ENCODE data around the gene ZNF90. TPM values are rescaled to one million over a fixed set of nuclear protein-coding genes. Genes with fewer than 3 reads are reported as not detected.
"Not testable (repeated sequence)": the region's sequence is repeated elsewhere in the genome, so short reads cannot be mapped to it uniquely, and the experiment has no call there.

The ZNF90 gene
- total and polyA plus RNA-seq, 2 of the 4 experiments (the other 2 are of a cell fraction): 0.36 to 0.38 TPM

GRCh38 chr19:20082232-20082833 is 4.5 kb downstream of the ZNF90 start:
- H3K23ac ChIP-seq (ENCODE audit: low read depth, low read length); H2AK5ac ChIP-seq (ENCODE audit: low read depth, low read length); H3K36me3 ChIP-seq (ENCODE audit: control insufficient read depth, insufficient read depth, low read length); H2BK15ac ChIP-seq (ENCODE audit: low read depth, low read length); H3K4me2 ChIP-seq (ENCODE audit: low read depth, low read length); H3K9me3 ChIP-seq (ENCODE audit: control insufficient read depth, insufficient read depth, low read length); H3K79me1 ChIP-seq (ENCODE audit: low read depth in 1 of 2, low read length in 2 of 2); ATAC-seq (ENCODE audit: low read depth); H3K18ac ChIP-seq (ENCODE audit: low read depth, low read length); POLR2A ChIA-PET (ENCODE audit: unreplicated experiment); H3K27ac ChIP-seq (ENCODE audit: insufficient read depth, low read length); BruUV-seq (replicated peaks); H3K4ac ChIP-seq (ENCODE audit: low read depth, low read length); intact Hi-C loops (cut with micrococcal nuclease); dilution Hi-C loops (cut with HindIII; ENCODE audit: low sequenced_read_pairs, unreplicated experiment); H2BK5ac ChIP-seq (ENCODE audit: low read depth, low read length, poor library complexity, severe bottlenecking); H3K56ac ChIP-seq (ENCODE audit: extremely low read depth, insufficient read depth, low read length); H3K4me3 ChIP-seq (ENCODE audit: insufficient read depth, low read depth, low read length); H2AFZ ChIP-seq (replicated peaks; ENCODE audit: low read length, poor library complexity); H3K9me1 ChIP-seq (ENCODE audit: insufficient read depth, low read length); H2BK120ac ChIP-seq (ENCODE audit: low read depth, low read length); H4K91ac ChIP-seq (ENCODE audit: insufficient read depth, low read depth, low read length); CTCF ChIA-PET; H3K4me1 ChIP-seq (ENCODE audit: control insufficient read depth, insufficient read depth, low read length); H2BK20ac ChIP-seq (ENCODE audit: low read depth, low read length); H3K14ac ChIP-seq (replicated peaks; ENCODE audit: low read depth, low read length); H3K9ac ChIP-seq (ENCODE audit: low read depth, low read length); H3K27me3 ChIP-seq (ENCODE audit: control insufficient read depth, insufficient read depth, low read length); H2AK9ac ChIP-seq (replicated peaks; ENCODE audit: low read depth, low read length, poor library complexity); in situ Hi-C loops (cut with MboI; ENCODE audit: low sequenced_read_pairs); H4K8ac ChIP-seq (ENCODE audit: low read depth in 2 of 2, low read length in 2 of 2); H4K20me1 ChIP-seq (ENCODE audit: insufficient read depth, low read length); H4K5ac ChIP-seq (ENCODE audit: low read depth, low read length); DNase-seq: not testable (repeated sequence)
- WGBS, 2 experiments (ENCODE audit: extremely low coverage in 2 of 2, insufficient read length in 1 of 2): no CpG with 5 or more reads among the region's 3 CpGs

GRCh38 chr19:20082876-20083275 is 5.1 kb downstream of the ZNF90 start:
- WGBS, 2 experiments (ENCODE audit: extremely low coverage in 2 of 2, insufficient read length in 1 of 2): no CpG with 5 or more reads among the region's 7 CpGs
- H3K9ac ChIP-seq (ENCODE audit: low read depth, low read length); H3K56ac ChIP-seq (ENCODE audit: extremely low read depth, insufficient read depth, low read length); H2AFZ ChIP-seq (replicated peaks; ENCODE audit: low read length, poor library complexity); H3K14ac ChIP-seq (replicated peaks; ENCODE audit: low read depth, low read length); H3K4me2 ChIP-seq (ENCODE audit: low read depth, low read length); H3K27ac ChIP-seq (ENCODE audit: insufficient read depth, low read length); H3K79me1 ChIP-seq (ENCODE audit: low read depth in 1 of 2, low read length in 2 of 2); ATAC-seq (ENCODE audit: low read depth); DNase-seq; CTCF ChIA-PET; H3K23ac ChIP-seq (ENCODE audit: low read depth, low read length); H4K8ac ChIP-seq (ENCODE audit: low read depth in 2 of 2, low read length in 2 of 2); intact Hi-C loops (cut with micrococcal nuclease); H3K4me3 ChIP-seq (ENCODE audit: insufficient read depth, low read depth, low read length); H3K4me1 ChIP-seq (ENCODE audit: control insufficient read depth, insufficient read depth, low read length); in situ Hi-C loops (cut with MboI; ENCODE audit: low sequenced_read_pairs); H3K18ac ChIP-seq (ENCODE audit: low read depth, low read length); H2BK5ac ChIP-seq (ENCODE audit: low read depth, low read length, poor library complexity, severe bottlenecking); H3K4ac ChIP-seq (ENCODE audit: low read depth, low read length); H2BK20ac ChIP-seq (ENCODE audit: low read depth, low read length); H2BK15ac ChIP-seq (ENCODE audit: low read depth, low read length); POLR2A ChIA-PET (ENCODE audit: unreplicated experiment); BruUV-seq (replicated peaks); H4K20me1 ChIP-seq (ENCODE audit: insufficient read depth, low read length); H4K5ac ChIP-seq (ENCODE audit: low read depth, low read length); H4K91ac ChIP-seq (ENCODE audit: insufficient read depth, low read depth, low read length); H3K27me3 ChIP-seq (ENCODE audit: control insufficient read depth, insufficient read depth, low read length); H2AK5ac ChIP-seq (ENCODE audit: low read depth, low read length); dilution Hi-C loops (cut with HindIII; ENCODE audit: low sequenced_read_pairs, unreplicated experiment); H2AK9ac ChIP-seq (replicated peaks; ENCODE audit: low read depth, low read length, poor library complexity); H3K9me1 ChIP-seq (ENCODE audit: insufficient read depth, low read length); H3K9me3 ChIP-seq (ENCODE audit: control insufficient read depth, insufficient read depth, low read length); H2BK120ac ChIP-seq (ENCODE audit: low read depth, low read length); H3K36me3 ChIP-seq (ENCODE audit: control insufficient read depth, insufficient read depth, low read length): not testable (repeated sequence)
